IMR-90 (cell line): ENCODE results near the gene AXL. TPM values are rescaled to one million over a fixed set of nuclear protein-coding genes. Genes with fewer than 3 reads are reported as not detected.

Experiments used
- ATAC-seq: fragments of 200-7000 bp; cut with Tn5 transposase; 2 replicates; pipeline ENCODE4 v1.9.1; 2020; ENCODE audit warnings: low read depth, mild to moderate bottlenecking, moderate library complexity
- BruUV-seq: library from RNA; stranded (reverse); fragments of 400-500 nt; replicated peaks from 2 replicates; lab custom pipeline; 2021; lab: Mats Ljungman, UMichigan
- CTCF ChIA-PET: fragments of 300-600 bp; formaldehyde crosslinking; extraction: SDS; loops from one replicate; lab custom pipeline; 2021; ENCODE audit warnings: antibody characterized with exemption; lab: Yijun Ruan, JAX
- POLR2A ChIA-PET: fragments of 300-600 bp; sonication (Branson Sonifier 250); formaldehyde crosslinking; loops from one replicate; lab custom pipeline; 2022; ENCODE audit warnings: antibody characterized with exemption; ENCODE audit not compliant: unreplicated experiment; lab: Charles Lee
- DNase-seq: peaks from one replicate; pipeline ENCODE4 v3.0.0; 2013
- H2AFZ ChIP-seq: replicated peaks from 2 replicates; pipeline ENCODE3; 2013; ENCODE audit warnings: low read length, mild to moderate bottlenecking; ENCODE audit not compliant: poor library complexity
- H2AK5ac ChIP-seq: 2 replicates; pipeline ENCODE4 v1.6.1; 2013; ENCODE audit warnings: low read depth, low read length, inconsistent platforms
- H2AK9ac ChIP-seq: replicated peaks from 2 replicates; pipeline ENCODE3; 2013; ENCODE audit warnings: mild to moderate bottlenecking, low read depth, low read length, moderate library complexity; ENCODE audit not compliant: poor library complexity
- H2BK120ac ChIP-seq: 2 replicates; pipeline ENCODE4 v1.6.1; 2013; ENCODE audit warnings: low read depth, low read length, inconsistent platforms
- H2BK15ac ChIP-seq: 3 replicates; pipeline ENCODE4 v1.6.1; 2013; ENCODE audit warnings: low read depth, low read length, inconsistent platforms
- H2BK20ac ChIP-seq: 2 replicates; pipeline ENCODE4 v1.6.1; 2013; ENCODE audit warnings: low read depth, mild to moderate bottlenecking, inconsistent platforms, low read length, moderate library complexity
- H2BK5ac ChIP-seq: 2 replicates; pipeline ENCODE4 v1.6.1; 2013; ENCODE audit warnings: mild to moderate bottlenecking, low read depth, low read length, inconsistent platforms; ENCODE audit not compliant: poor library complexity, severe bottlenecking
- H3K14ac ChIP-seq: replicated peaks from 2 replicates; pipeline ENCODE4 v1.6.1; 2013; ENCODE audit warnings: low read depth, low read length, inconsistent platforms
- H3K18ac ChIP-seq: 2 replicates; pipeline ENCODE4 v1.6.1; 2013; ENCODE audit warnings: low read depth, low read length, control low read depth
- H3K23ac ChIP-seq: 2 replicates; pipeline ENCODE4 v1.6.1; 2013; ENCODE audit warnings: low read depth, low read length, inconsistent platforms
- H3K27ac ChIP-seq: 2 replicates; pipeline ENCODE4 v1.5.1; 2013; ENCODE audit warnings: mild to moderate bottlenecking, control low read depth, low read length; ENCODE audit not compliant: insufficient read depth
- H3K27me3 ChIP-seq: 2 replicates; pipeline ENCODE4 v1.6.1; 2013; ENCODE audit warnings: low read length; ENCODE audit not compliant: control insufficient read depth, insufficient read depth
- H3K36me3 ChIP-seq: 2 replicates; pipeline ENCODE4 v1.6.1; 2013; ENCODE audit warnings: low read length, mixed read lengths; ENCODE audit not compliant: control insufficient read depth, insufficient read depth
- H3K4ac ChIP-seq: 2 replicates; pipeline ENCODE4 v1.6.1; 2013; ENCODE audit warnings: low read depth, low read length, inconsistent platforms
- H3K4me1 ChIP-seq: 2 replicates; pipeline ENCODE4 v1.6.1; 2013; ENCODE audit warnings: low read length, mixed read lengths; ENCODE audit not compliant: control insufficient read depth, insufficient read depth
- H3K4me2 ChIP-seq: 2 replicates; pipeline ENCODE4 v1.6.1; 2013; ENCODE audit warnings: low read depth, mild to moderate bottlenecking, control low read depth, low read length, moderate library complexity
- H3K4me3 ChIP-seq: 2 replicates; pipeline ENCODE4 v1.5.1; 2013; ENCODE audit warnings: low read depth, mild to moderate bottlenecking, control low read depth, low read length, moderate library complexity; ENCODE audit not compliant: insufficient read depth
- H3K56ac ChIP-seq: 2 replicates; pipeline ENCODE4 v1.6.1; 2013; ENCODE audit warnings: low read length, inconsistent platforms; ENCODE audit not compliant: insufficient read depth; ENCODE audit errors: extremely low read depth
- H3K79me1 ChIP-seq, 2 experiments: 2 replicates each; pipeline ENCODE4 v1.6.1; 2013; ENCODE audit warnings: low read length in 2 of 2, inconsistent platforms in 1 of 2, low read depth in 1 of 2
- H3K9ac ChIP-seq: 2 replicates; pipeline ENCODE4 v1.6.1; 2013; ENCODE audit warnings: low read depth, low read length, control low read depth
- H3K9me1 ChIP-seq: 2 replicates; pipeline ENCODE4 v1.6.1; 2013; ENCODE audit warnings: low read length, inconsistent platforms; ENCODE audit not compliant: insufficient read depth
- H3K9me3 ChIP-seq: 2 replicates; pipeline ENCODE4 v1.6.1; 2013; ENCODE audit warnings: low read length; ENCODE audit not compliant: control insufficient read depth, insufficient read depth
- H4K20me1 ChIP-seq: 2 replicates; pipeline ENCODE4 v1.6.1; 2013; ENCODE audit warnings: low read length, inconsistent platforms; ENCODE audit not compliant: insufficient read depth
- H4K5ac ChIP-seq: 2 replicates; pipeline ENCODE4 v1.6.1; 2013; ENCODE audit warnings: mild to moderate bottlenecking, low read depth, low read length, control low read depth
- H4K8ac ChIP-seq, 2 experiments: 2 replicates each; pipeline ENCODE4 v1.6.1; 2013; ENCODE audit warnings: low read depth in 2 of 2, low read length in 2 of 2, control low read depth in 1 of 2, inconsistent platforms in 1 of 2
- H4K91ac ChIP-seq: 2 replicates; pipeline ENCODE4 v1.6.1; 2013; ENCODE audit warnings: low read depth, low read length, inconsistent platforms; ENCODE audit not compliant: insufficient read depth
- CEBPB ChIP-seq: IDR thresholded peaks from 2 replicates; pipeline ENCODE4 v1.6.1; 2012; ENCODE audit warnings: low read depth, low read length, improper control_type of control experiment
- CTCF ChIP-seq: conservative IDR thresholded peaks from 2 replicates; pipeline ENCODE4 v1.5.1; 2012; ENCODE audit warnings: mild to moderate bottlenecking, low read depth, low read length, improper control_type of control experiment
- RFX5 ChIP-seq: IDR thresholded peaks from 2 replicates; pipeline ENCODE4 v1.8.0; 2012; ENCODE audit warnings: low read depth, mild to moderate bottlenecking, low read length, moderate library complexity
- WGBS, 2 experiments: methylation state at CpG; one replicate each; pipeline versions ENCODE4 v1.1.5 to v1.1.7; 2013; ENCODE audit warnings: missing lambda C conversion rate in 2 of 2; ENCODE audit not compliant: insufficient read length in 1 of 2; ENCODE audit errors: extremely low coverage in 2 of 2; 5-methylcytosine and 5-hydroxymethylcytosine counted together
- dilution Hi-C: fragments of 300-500 bp; cut with HindIII; formaldehyde crosslinking; loops from one replicate; pipeline ENCODE4 v1.14.3; 2018; ENCODE audit warnings: low sequenced_read_pairs; ENCODE audit not compliant: unreplicated experiment
- in situ Hi-C: fragments of 300-500 bp; cut with MboI; formaldehyde crosslinking; loops from 3 replicates; pipeline ENCODE4 v1.14.3; 2019; ENCODE audit warnings: low sequenced_read_pairs, inconsistent platforms, mixed read lengths
- intact Hi-C: fragments of 100-400 bp; cut with micrococcal nuclease; formaldehyde crosslinking; loops from 2 replicates; pipeline ENCODE4 v1.10.0; 2022
- polyA plus RNA-seq, 3 experiments: library from polyadenylated mRNA; depleted of rRNA; stranded (reverse); fragments of >200 nt; gene quantifications; 2 replicates each; pipeline ENCODE4 v1.2.3, GENCODE V29; 2012; ENCODE audit warnings: low replicate concordance in 1 of 3
- total RNA-seq: library from RNA; depleted of rRNA; stranded (reverse); fragments of >200 nt; gene quantifications from 2 replicates; pipeline ENCODE4 v1.2.3, GENCODE V29; 2012

Gene AXL
- total and polyA plus RNA-seq, 2 of the 4 experiments (the other 2 are of a cell fraction): 212 to 466 TPM

GRCh38 chr19:41192574-41193429 lies 26.2 kb upstream of the AXL start, which contains the start of gene CYP2S1:
CYP2S1 (plus strand) TSS chr19:41193219; CDS start chr19:41193265, 46 bp downstream.
- H3K27ac ChIP-seq: no peak within 1 kb of the TSS

More at GRCh38 chr19:41192574-41193429, 26.2 kb upstream of the AXL start, which contains the start of gene CYP2S1:
- ATAC-seq (peak; percentile 78), DNase-seq (peak; percentile 22)
- ChIA-PET POLR2A (no interaction called here), CTCF (interaction anchor here (0.5 to 0.8 kb wide), 2 partner anchors 11 to 14 kb away, joined by 3 to 4 read pairs; no protein-coding TSS in a partner anchor)
- Histone ChIP-seq H3K9ac (peak within 1 kb of the TSS; percentile 19; the same call in 1 of the 2 replicates), H2AK5ac (peak within 1 kb of the TSS; percentile 49; the same call in 1 of the 2 replicates), H3K27me3 (no peaks in the 10 kb centered on the region; the same call in 1 of the 2 replicates), H3K56ac (no peak within 1 kb of the TSS), H3K9me1 (peaks cover 4% of the 10 kb centered on the region; the same call in 1 of the 2 replicates), H2AFZ (peak within 1 kb of the TSS; percentile 84), H3K23ac (no peak within 1 kb of the TSS), H4K91ac (no peak within 1 kb of the TSS), H4K5ac (no peak within 1 kb of the TSS), H2AK9ac (peak within 1 kb of the TSS; percentile 73), H3K14ac (no peak within 1 kb of the TSS), H4K8ac (0 out of 4 replicates have a peak within 1 kb of the TSS, but pooled peaks have one; percentile 31 to 44), H2BK5ac (no peak within 1 kb of the TSS), H3K4me2 (peak within 1 kb of the TSS; percentile 58), H2BK20ac (no peak within 1 kb of the TSS), H3K4me3 (peak within 1 kb of the TSS; percentile 33), H3K18ac (no peak within 1 kb of the TSS), H2BK15ac (no peak within 1 kb of the TSS), H3K36me3 (no peaks in the 10 kb centered on the region), H2BK120ac (no peak within 1 kb of the TSS; the same call in 1 of the 2 replicates), H3K79me1 (no peaks in the 10 kb centered on the region; a peak in 1 of 4 replicates), H3K4me1 (peaks cover 3% of the 10 kb centered on the region; the same call in 1 of the 2 replicates), H4K20me1 (no peaks in the 10 kb centered on the region), H3K9me3 (no peaks in the 10 kb centered on the region), H3K4ac (peak within 1 kb of the TSS; percentile 35)
- dilution Hi-C loops (no loop called here), in situ Hi-C loops (no loop called here), intact Hi-C loops (no loop called here)
- WGBS, 2 experiments: 2% methylated on average over 24 of the region's 58 CpGs; no CpG with 5 or more reads in 1 of the 2 experiments
- no TSS peak for BruUV-seq
- TF ChIP-seq CEBPB (no peak), RFX5 (no peak), CTCF (no peak)
